ENCODE data around the gene PCDHB7.
A peak's percentile ranks its signal among the peaks of the same experiment; 100 is the strongest.
"Not testable (repeated sequence)": the region's sequence is repeated elsewhere in the genome, so short reads cannot be mapped to it uniquely, and the experiment has no call there.

PCDHB7 gene

DNA sequence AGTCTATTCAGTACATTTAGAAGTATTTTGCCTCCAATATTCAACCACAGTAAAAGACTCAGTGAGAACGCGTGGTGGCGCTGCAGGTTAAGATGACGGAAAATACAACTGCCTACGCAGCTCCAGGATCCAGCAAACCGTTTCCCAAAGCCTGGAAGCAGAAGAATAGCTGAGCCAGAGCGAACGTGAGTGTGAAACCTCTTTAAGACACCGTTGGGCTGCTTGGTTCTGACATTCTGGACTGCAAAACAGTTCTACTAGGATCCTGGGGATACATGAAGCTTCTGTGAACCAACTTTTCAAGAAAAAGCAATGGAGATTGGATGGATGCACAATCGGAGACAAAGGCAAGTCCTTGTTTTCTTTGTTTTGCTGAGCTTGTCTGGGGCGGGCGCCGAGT is 9.8 kb downstream of the PCDHB7 start, which contains the start of gene PCDHB16:
TSS of gene PCDHB16 (plus strand) at position 140 of the 400 bp plus-strand sequence. CDS start at position 313, 173 bp downstream.
- DNase-seq, result peak; percentile 28

DNA sequence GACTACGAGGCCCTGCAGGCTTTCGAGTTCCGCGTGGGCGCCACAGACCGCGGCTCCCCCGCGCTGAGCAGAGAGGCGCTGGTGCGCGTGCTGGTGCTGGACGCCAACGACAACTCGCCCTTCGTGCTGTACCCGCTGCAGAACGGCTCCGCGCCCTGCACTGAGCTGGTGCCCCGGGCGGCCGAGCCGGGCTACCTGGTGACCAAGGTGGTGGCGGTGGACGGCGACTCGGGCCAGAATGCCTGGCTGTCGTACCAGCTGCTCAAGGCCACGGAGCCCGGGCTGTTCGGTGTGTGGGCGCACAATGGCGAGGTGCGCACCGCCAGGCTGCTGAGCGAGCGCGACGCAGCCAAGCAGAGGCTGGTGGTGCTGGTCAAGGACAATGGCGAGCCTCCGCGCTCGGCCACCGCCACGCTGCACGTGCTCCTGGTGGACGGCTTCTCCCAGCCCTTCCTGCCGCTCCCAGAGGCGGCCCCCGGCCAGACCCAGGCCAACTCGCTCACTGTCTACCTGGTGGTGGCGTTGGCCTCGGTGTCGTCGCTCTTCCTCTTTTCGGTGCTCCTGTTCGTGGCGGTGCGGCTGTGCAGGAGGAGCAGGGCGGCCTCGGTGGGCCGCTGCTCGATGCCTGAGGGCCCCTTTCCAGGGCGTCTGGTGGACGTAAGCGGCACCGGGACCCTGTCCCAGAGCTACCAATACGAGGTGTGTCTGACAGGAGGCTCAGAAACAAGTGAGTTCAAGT is 11.8 kb downstream of the PCDHB7 start:
- DNase-seq, result not testable (repeated sequence)

DNA sequence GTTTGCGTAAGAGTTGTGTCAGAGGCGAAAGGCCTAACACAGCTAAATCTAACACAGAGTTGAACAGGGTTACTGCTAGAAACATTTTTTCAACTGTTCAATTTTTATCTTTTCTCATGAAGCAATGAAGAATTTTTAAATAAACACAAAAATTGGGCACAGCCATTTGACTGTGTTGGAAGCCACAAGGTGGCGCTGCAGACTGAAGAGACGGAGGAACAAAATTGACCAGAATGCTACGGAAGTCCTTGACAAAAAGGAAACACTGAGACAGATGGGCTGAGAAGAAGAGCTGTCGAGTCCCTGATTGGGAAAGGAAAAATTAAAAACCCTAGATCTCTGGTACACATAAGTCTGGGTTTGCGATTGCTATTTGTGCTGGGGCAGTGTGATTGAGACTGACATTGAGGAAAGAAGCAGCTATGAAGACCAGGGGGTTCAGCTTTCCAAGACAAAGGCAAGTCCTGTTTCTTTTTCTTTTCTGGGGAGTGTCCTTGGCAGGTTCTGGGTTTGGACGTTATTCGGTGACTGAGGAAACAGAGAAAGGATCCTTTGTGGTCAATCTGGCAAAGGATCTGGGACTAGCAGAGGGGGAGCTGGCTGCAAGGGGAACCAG is 14.6 kb downstream of the PCDHB7 start, which contains the start of gene PCDHB9:
TSS of gene PCDHB9 (plus strand) at position 265 of the 616 bp plus-strand sequence. CDS start at position 423, 158 bp downstream.
- DNase-seq, result peak; percentile 63

DNA sequence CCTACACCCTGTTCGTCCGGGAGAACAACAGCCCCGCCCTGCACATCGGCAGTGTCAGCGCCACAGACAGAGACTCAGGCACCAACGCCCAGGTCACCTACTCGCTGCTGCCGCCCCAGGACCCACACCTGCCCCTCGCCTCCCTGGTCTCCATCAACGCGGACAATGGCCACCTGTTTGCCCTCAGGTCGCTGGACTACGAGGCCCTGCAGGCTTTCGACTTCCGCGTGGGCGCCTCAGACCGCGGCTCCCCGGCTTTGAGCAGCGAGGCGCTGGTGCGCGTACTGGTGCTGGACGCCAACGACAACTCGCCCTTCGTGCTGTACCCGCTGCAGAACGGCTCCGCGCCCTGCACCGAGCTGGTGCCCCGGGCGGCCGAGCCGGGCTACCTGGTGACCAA is 16.2 kb downstream of the PCDHB7 start:
- DNase-seq, result not testable (repeated sequence)

DNA sequence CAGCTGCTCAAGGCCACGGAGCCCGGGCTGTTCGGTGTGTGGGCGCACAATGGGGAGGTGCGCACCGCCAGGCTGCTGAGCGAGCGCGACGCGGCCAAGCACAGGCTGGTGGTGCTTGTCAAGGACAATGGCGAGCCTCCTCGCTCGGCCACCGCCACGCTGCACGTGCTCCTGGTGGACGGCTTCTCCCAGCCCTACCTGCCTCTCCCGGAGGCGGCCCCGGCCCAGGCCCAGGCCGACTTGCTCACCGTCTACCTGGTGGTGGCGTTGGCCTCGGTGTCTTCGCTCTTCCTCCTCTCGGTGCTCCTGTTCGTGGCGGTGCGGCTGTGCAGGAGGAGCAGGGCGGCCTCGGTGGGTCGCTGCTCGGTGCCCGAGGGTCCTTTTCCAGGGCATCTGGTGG is 16.7 kb downstream of the PCDHB7 start:
- not testable (repeated sequence) for DNase-seq

DNA sequence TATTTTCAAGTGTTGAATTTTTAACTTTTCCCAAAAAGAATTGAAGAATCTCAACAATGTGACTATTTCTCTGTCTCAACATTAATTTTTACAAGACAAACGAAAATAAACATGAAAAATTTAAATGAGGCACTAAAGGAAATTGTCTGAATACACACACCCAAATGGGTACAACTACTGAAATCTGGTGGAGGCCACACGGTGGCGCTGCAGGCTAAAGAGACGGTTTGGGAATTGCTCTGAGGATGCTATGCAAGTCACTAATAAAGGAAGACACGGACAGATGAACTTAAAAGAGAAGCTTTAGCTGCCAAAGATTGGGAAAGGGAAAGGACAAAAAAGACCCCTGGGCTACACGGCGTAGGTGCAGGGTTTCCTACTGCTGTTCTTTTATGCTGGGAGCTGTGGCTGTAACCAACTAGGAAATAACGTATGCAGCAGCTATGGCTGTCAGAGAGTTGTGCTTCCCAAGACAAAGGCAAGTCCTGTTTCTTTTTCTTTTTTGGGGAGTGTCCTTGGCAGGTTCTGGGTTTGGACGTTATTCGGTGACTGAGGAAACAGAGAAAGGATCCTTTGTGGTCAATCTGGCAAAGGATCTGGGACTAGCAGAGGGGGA is 19.8 kb downstream of the PCDHB7 start, which contains the start of gene PCDHB10:
TSS of gene PCDHB10 (plus strand) at position 244 of the 616 bp plus-strand sequence. CDS start at position 444, 200 bp downstream.
- peak; percentile 53 for DNase-seq

DNA sequence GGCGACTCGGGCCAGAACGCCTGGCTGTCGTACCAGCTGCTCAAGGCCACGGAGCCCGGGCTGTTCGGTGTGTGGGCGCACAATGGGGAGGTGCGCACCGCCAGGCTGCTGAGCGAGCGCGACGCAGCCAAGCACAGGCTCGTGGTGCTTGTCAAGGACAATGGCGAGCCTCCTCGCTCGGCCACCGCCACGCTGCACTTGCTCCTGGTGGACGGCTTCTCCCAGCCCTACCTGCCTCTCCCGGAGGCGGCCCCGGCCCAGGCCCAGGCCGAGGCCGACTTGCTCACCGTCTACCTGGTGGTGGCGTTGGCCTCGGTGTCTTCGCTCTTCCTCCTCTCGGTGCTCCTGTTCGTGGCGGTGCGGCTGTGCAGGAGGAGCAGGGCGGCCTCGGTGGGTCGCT is 21.9 kb downstream of the PCDHB7 start:
- DNase-seq, result not testable (repeated sequence)

DNA sequence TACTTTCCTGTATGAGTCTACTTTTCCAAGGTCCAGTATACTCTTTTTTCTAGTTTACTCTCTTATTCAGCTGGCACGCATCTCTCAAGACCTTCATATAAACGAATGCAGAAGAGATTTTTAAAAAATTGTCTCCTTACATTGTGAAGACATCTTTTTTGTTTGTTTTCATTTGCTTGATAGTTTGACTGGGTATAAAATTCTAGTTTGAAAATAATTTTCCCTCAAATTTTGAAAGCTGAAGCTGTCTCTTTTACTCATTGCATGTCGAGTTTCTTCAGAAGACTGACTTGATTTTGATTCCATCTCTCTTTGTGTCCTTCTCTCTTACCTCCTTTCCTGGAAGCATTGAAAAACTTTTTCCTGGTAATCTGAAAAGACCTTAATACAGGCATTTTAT is 23.9 kb downstream of the PCDHB7 start:
- DNase-seq, result no peak

DNA sequence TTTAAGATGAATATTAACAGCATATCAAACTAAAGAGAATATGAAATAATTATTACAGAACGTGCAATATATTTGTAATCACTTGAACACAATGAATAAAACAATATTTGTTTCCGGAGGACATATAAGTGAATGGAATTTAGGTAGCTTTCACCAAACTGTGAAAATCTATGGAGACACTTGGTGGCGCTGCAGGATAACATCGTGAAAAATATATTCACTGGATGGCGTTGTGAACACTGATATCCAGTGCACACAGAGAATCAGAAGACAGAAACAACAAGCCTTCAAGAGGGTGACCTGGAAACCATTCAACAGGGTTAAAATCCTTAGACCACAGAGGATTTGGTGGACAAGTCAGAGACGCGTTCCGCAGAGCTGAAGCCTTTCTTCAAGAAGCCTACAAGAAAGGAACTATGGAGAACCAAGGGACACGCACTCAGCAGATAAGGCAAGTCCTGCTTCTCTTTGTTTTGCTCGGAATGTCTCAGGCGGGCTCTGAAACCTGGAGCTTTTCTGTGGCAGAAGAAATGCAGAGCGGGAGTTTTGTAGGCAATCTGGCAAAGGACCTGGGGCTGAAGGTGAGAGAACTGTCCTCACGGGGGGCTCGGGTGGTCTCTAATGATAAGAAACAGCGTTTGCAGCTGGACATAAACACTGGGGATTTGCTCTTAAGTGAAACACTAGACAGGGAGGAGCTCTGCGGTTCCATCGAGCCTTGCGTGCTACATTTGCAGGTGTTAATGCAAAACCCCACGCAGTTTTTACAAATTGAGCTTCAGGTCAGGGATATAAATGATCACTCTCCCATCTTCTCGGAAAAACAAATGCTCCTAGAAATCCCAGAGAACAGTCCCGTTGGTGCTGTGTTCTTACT is 27.2 kb downstream of the PCDHB7 start, which contains the start of gene PCDHB11:
TSS of gene PCDHB11 (plus strand) at position 269 of the 877 bp plus-strand sequence. CDS start at position 417, 148 bp downstream.
- peak; percentile 64 for DNase-seq

DNA sequence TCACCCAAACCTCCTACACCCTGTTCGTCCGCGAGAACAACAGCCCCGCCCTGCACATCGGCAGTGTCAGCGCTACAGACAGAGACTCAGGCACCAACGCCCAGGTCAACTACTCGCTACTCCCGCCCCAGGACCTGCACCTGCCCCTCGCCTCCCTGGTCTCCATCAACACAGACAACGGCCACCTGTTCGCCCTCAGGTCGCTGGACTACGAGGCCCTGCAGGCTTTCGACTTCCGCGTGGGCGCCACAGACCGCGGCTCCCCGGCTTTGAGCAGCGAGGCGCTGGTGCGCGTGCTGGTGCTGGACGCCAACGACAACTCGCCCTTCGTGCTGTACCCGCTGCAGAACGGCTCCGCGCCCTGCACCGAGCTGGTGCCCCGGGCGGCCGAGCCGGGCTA is 28.7 kb downstream of the PCDHB7 start:
- DNase-seq, result not testable (repeated sequence)

DNA sequence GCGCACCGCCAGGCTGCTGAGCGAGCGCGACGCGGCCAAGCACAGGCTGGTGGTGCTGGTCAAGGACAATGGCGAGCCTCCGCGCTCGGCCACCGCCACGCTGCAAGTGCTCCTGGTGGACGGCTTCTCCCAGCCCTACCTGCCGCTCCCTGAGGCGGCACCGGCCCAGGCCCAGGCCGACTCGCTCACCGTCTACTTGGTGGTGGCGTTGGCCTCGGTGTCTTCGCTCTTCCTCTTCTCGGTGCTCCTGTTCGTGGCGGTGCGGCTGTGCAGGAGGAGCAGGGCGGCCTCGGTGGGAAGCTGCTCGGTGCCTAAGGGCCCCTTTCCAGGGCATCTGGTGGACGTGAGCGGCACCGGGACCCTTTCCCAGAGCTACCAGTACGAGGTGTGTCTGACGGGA is 29.2 kb downstream of the PCDHB7 start:
- DNase-seq, result not testable (repeated sequence)

DNA sequence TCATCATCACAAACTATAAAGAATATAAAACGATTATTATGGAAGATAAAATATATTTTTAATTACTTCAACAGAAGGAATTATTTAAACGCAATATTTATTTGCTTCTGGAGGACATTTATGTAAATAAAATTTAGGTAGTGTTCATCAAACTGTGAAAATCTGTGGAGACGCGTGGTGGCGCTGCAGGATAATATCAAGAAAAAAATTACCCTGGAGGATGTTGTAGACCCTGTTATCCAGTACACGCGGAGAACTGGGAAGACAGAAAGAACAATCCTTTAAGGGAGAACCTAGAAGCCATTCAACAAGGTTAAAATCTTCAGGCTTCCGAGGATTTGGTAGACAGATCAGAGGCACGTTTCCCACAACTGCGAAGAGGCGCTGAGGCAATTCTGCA is 36.0 kb downstream of the PCDHB7 start, which contains the start of gene PCDHB12:
TSS of gene PCDHB12 (plus strand) at position 242 of the 400 bp plus-strand sequence. CDS start 189 bp downstream, outside the sequence.
- DNase-seq, result peak; percentile 59

DNA sequence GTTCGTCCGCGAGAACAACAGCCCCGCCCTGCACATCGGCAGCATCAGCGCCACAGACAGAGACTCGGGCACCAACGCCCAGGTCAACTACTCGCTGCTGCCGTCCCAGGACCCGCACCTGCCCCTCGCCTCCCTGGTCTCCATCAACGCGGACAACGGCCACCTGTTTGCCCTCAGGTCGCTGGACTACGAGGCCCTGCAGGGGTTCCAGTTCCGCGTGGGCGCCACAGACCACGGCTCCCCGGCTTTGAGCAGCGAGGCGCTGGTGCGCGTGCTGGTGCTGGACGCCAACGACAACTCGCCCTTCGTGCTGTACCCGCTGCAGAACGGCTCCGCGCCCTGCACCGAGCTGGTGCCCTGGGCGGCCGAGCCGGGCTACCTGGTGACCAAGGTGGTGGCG is 37.8 kb downstream of the PCDHB7 start:
- DNase-seq, result not testable (repeated sequence)

DNA sequence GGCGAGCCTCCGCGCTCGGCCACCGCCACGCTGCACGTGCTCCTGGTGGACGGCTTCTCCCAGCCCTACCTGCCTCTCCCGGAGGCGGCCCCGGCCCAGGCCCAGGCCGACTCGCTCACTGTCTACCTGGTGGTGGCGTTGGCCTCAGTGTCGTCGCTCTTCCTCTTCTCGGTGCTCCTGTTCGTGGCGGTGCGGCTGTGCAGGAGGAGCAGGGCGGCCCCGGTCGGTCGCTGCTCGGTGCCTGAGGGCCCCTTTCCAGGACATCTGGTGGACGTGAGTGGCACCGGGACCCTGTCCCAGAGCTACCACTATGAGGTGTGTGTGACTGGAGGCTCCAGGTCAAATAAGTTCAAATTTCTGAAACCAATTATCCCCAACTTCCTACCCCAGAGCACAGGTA is 38.4 kb downstream of the PCDHB7 start:
- not testable (repeated sequence) for DNase-seq

DNA sequence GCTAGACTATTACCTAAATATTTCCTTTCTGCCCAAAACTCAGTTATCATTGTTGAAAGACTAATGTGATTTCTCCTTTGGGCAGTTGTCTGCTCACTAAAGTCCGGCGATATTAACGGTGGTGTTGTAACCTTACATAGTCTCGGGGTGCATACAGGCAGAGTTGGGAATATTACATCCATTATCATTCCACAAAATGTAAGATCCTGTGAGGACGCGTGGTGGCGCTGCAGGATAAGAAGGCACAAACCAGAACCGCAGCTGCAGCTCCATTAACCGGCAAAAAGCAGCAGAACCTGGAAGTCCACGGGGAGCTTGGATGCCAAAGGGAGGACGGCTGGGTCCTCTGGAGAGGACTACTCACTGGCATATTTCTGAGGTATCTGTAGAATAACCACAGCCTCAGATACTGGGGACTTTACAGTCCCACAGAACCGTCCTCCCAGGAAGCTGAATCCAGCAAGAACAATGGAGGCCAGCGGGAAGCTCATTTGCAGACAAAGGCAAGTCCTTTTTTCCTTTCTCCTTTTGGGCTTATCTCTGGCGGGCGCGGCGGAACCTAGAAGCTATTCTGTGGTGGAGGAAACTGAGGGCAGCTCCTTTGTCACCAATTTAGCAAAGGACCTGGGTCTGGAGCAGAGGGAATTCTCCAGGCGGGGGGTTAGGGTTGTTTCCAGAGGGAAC is 41.4 kb downstream of the PCDHB7 start, which contains the start of gene PCDHB13:
TSS of gene PCDHB13 (plus strand) at position 264 of the 684 bp plus-strand sequence. CDS start at position 469, 205 bp downstream.
- peak; percentile 2 for DNase-seq

DNA sequence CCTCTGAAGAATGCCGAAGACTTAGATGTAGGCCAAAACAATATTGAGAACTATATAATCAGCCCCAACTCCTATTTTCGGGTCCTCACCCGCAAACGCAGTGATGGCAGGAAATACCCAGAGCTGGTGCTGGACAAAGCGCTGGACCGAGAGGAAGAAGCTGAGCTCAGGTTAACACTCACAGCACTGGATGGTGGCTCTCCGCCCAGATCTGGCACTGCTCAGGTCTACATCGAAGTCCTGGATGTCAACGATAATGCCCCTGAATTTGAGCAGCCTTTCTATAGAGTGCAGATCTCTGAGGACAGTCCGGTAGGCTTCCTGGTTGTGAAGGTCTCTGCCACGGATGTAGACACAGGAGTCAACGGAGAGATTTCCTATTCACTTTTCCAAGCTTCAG is 42.1 kb downstream of the PCDHB7 start:
- DNase-seq, result not testable (repeated sequence)

DNA sequence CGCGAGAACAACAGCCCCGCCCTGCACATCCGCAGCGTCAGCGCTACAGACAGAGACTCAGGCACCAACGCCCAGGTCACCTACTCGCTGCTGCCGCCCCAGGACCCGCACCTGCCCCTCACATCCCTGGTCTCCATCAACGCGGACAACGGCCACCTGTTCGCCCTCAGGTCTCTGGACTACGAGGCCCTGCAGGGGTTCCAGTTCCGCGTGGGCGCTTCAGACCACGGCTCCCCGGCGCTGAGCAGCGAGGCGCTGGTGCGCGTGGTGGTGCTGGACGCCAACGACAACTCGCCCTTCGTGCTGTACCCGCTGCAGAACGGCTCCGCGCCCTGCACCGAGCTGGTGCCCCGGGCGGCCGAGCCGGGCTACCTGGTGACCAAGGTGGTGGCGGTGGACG is 43.1 kb downstream of the PCDHB7 start:
- DNase-seq, result not testable (repeated sequence)

DNA sequence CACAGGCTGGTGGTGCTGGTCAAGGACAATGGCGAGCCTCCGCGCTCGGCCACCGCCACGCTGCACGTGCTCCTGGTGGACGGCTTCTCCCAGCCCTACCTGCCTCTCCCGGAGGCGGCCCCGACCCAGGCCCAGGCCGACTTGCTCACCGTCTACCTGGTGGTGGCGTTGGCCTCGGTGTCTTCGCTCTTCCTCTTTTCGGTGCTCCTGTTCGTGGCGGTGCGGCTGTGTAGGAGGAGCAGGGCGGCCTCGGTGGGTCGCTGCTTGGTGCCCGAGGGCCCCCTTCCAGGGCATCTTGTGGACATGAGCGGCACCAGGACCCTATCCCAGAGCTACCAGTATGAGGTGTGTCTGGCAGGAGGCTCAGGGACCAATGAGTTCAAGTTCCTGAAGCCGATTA is 43.6 kb downstream of the PCDHB7 start:
- DNase-seq, result not testable (repeated sequence)

DNA sequence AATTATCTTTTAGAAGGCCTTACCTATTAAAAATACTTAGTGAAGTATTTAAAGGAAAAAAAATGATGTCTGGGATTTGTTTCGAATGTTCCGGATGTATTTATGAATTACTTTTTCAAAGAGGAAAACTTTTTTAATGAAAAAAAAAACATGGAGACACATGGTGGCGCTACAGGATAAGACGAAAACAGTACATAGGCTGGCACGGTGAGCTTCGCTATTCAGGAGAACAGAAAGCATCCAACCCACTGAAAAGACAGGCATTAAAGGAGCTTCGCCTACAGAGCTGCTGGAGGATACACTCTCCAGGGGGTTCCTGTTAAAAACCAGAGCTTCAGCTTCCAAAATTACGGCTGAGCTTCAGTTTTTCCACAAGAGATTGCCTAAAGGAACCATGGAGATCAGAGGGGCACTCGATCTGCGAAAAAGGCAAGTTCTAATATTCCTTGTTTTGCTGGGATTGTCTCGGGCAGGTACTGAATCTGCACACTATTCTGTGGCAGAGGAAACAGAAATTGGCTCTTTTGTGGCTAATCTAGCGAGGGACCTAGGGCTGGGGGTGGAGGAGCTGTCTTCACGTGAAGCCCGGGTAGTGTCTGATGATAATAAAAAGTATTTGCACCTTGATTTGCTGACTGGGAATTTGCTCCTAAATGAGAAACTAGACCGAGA is 50.8 kb downstream of the PCDHB7 start, which contains the start of gene PCDHB14:
TSS of gene PCDHB14 (plus strand) at position 232 of the 672 bp plus-strand sequence. CDS start at position 395, 163 bp downstream.
- peak; percentile 44 for DNase-seq

DNA sequence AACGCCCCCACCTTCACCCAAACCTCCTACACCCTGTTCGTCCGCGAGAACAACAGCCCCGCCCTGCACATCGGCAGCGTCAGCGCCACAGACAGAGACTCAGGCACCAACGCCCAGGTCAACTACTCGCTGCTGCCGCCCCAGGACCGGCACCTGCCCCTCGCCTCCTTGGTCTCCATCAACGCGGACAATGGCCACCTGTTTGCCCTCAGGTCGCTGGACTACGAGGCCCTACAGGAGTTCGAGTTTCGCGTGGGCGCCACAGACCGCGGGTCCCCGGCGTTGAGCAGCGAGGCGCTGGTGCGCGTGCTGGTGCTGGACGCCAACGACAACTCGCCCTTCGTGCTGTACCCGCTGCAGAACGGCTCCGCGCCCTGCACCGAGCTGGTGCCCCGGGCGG is 52.4 kb downstream of the PCDHB7 start:
- DNase-seq, result not testable (repeated sequence)

DNA sequence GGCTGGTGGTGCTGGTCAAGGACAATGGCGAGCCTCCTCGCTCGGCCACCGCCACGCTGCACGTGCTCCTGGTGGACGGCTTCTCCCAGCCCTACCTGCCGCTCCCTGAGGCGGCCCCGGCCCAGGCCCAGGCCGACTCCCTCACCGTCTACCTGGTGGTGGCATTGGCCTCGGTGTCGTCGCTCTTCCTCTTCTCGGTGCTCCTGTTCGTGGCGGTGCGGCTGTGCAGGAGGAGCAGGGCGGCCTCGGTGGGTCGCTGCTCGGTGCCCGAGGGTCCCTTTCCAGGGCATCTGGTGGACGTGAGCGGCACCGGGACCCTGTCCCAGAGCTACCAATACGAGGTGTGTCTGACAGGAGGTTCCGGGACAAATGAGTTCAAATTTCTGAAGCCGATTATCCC is 53.0 kb downstream of the PCDHB7 start:
- DNase-seq, result not testable (repeated sequence)

Data from COR-L47 (cell line).